GM23338 (cell line): ENCODE results near the gene CLDN3. TPM values are rescaled to one million over a fixed set of nuclear protein-coding genes. Genes with fewer than 3 reads are reported as not detected.

Source experiments
- ATAC-seq: fragments of 200-7000 bp; cut with Tn5 transposase; 3 replicates; pipeline ENCODE4 v1.9.1; 2020
- DNase-seq: peaks from one replicate; pipeline ENCODE4 v3.0.0-alpha.2; 2015; ENCODE audit warnings: low spot score
- H2AFZ ChIP-seq: fragments of 200-600 bp; sonication (generic); 2 replicates; pipeline ENCODE4 v1.8.0; 2016; ENCODE audit warnings: antibody characterized with exemption, mild to moderate bottlenecking, moderate library complexity
- H3F3A ChIP-seq: fragments of 200-600 bp; sonication (generic); replicated peaks from 2 replicates; pipeline ENCODE4 v1.8.0; 2017; ENCODE audit warnings: antibody characterized with exemption, mixed run types, low read depth
- H3K27ac ChIP-seq: fragments of 200-600 bp; sonication (generic); 2 replicates; pipeline ENCODE4 v1.6.1; 2016; ENCODE audit warnings: low read depth
- H3K27me3 ChIP-seq: fragments of 200-600 bp; sonication (generic); 2 replicates; pipeline ENCODE4 v1.8.0; 2016; ENCODE audit warnings: mild to moderate bottlenecking, mixed run types, moderate library complexity; ENCODE audit not compliant: insufficient read depth
- H3K36me3 ChIP-seq: fragments of 200-600 bp; sonication (generic); 2 replicates; pipeline ENCODE4 v1.8.0; 2016; ENCODE audit warnings: mild to moderate bottlenecking; ENCODE audit not compliant: insufficient read depth
- H3K4me1 ChIP-seq: fragments of 200-600 bp; sonication (generic); 2 replicates; pipeline ENCODE4 v1.8.0; 2016; ENCODE audit warnings: mild to moderate bottlenecking, moderate library complexity; ENCODE audit not compliant: insufficient read depth
- H3K4me2 ChIP-seq: fragments of 200-600 bp; sonication (generic); 2 replicates; pipeline ENCODE4 v1.7.1; 2017; ENCODE audit warnings: mixed run types
- H3K4me3 ChIP-seq: fragments of 200-600 bp; sonication (generic); 2 replicates; pipeline ENCODE4 v1.6.1; 2016; ENCODE audit warnings: mixed run types
- H3K79me2 ChIP-seq: fragments of 200-600 bp; sonication (generic); replicated peaks from 2 replicates; pipeline ENCODE4 v1.8.0; 2017; ENCODE audit warnings: mild to moderate bottlenecking; ENCODE audit not compliant: insufficient read depth
- H3K9me2 ChIP-seq: fragments of 200-600 bp; sonication (generic); 2 replicates; pipeline ENCODE4 v1.8.0; 2017; ENCODE audit not compliant: insufficient read depth
- H4K20me1 ChIP-seq: fragments of 200-600 bp; sonication (generic); replicated peaks from 2 replicates; pipeline ENCODE4 v1.8.0; 2017; ENCODE audit warnings: mild to moderate bottlenecking; ENCODE audit not compliant: insufficient read depth
- H3K27ac Mint-ChIP-seq: 2 replicates; pipeline ENCODE4 v1.8.0; 2020; ENCODE audit warnings: inconsistent platforms, mild to moderate bottlenecking, moderate library complexity, mixed read lengths
- H3K27me3 Mint-ChIP-seq: 3 replicates; pipeline ENCODE4 v1.8.0; 2022; ENCODE audit warnings: low read depth, mild to moderate bottlenecking, moderate library complexity, mixed read lengths, inconsistent platforms; ENCODE audit not compliant: insufficient read depth, poor library complexity
- H3K36me3 Mint-ChIP-seq: 3 replicates; pipeline ENCODE4 v1.8.0; 2021; ENCODE audit warnings: low read depth, mild to moderate bottlenecking, inconsistent platforms, moderate library complexity, mixed read lengths
- H3K4me1 Mint-ChIP-seq: 3 replicates; pipeline ENCODE4 v1.8.0; 2020; ENCODE audit warnings: mild to moderate bottlenecking, inconsistent platforms, mixed read lengths
- H3K4me3 Mint-ChIP-seq: 3 replicates; pipeline ENCODE4 v1.8.0; 2021; ENCODE audit warnings: moderate library complexity, mild to moderate bottlenecking, inconsistent platforms, mixed read lengths
- H3K9me3 Mint-ChIP-seq: 3 replicates; pipeline ENCODE4 v1.8.0; 2020; ENCODE audit warnings: moderate library complexity, mild to moderate bottlenecking, inconsistent platforms, mixed read lengths
- CTCF ChIP-seq, 2 experiments: fragments of 200-600 bp in 1 of 2; sonication (generic) in 1 of 2; conservative IDR thresholded peaks; 2 replicates each; pipeline versions ENCODE4 v1.5.1 to v1.6.1; 2016 to 2017; ENCODE audit warnings: antibody characterized with exemption in 2 of 2, low read depth in 2 of 2, mild to moderate bottlenecking in 2 of 2, moderate library complexity in 1 of 2
- ETS1 ChIP-seq: IDR thresholded peaks from 2 replicates; pipeline ENCODE4 v1.6.1; 2016; ENCODE audit warnings: antibody characterized with exemption
- JUNB ChIP-seq: IDR thresholded peaks from one replicate; pipeline ENCODE4 v1.6.1; 2016; ENCODE audit warnings: antibody characterized with exemption; ENCODE audit not compliant: unreplicated experiment
- NANOG ChIP-seq: IDR thresholded peaks from 2 replicates; pipeline ENCODE4 v1.6.1; 2016; ENCODE audit warnings: antibody characterized with exemption, borderline replicate concordance
- POLR2AphosphoS5 ChIP-seq: IDR thresholded peaks from 2 replicates; pipeline ENCODE4 v1.6.1; 2016; ENCODE audit warnings: antibody characterized with exemption, low read depth
- REST ChIP-seq: IDR thresholded peaks from one replicate; pipeline ENCODE4 v1.6.1; 2018; ENCODE audit warnings: antibody characterized with exemption; ENCODE audit not compliant: unreplicated experiment
- STAT1 ChIP-seq: IDR thresholded peaks from one replicate; pipeline ENCODE4 v1.6.1; 2016; ENCODE audit warnings: antibody characterized with exemption; ENCODE audit not compliant: unreplicated experiment
- ZNF462 ChIP-seq: fragments of 250-450 bp; sonication (Bioruptor Pico); IDR thresholded peaks from 2 replicates; pipeline ENCODE4 v1.5.0; 2020; ENCODE audit warnings: mild to moderate bottlenecking, moderate library complexity
- polyA plus RNA-seq: library from polyadenylated mRNA; unstranded; fragments of >200 nt; fragmentation: Nextera tagmentation; extraction: Ambion mirVana; gene quantifications from 2 replicates; pipeline ENCODE4 v1.2.1, GENCODE V29; 2016
- total RNA-seq: library from RNA; depleted of rRNA; stranded (reverse); fragments of >200 nt; shearing (Covaris generic); gene quantifications from 2 replicates; pipeline ENCODE4 v1.2.3, GENCODE V29; 2014

Gene CLDN3
- total and polyA plus RNA-seq, 2 experiments from 2014 or later = 20.1 to 27.7 TPM

- TF ChIP-seq REST = no peak
- no peak for TF ChIP-seq NANOG
Measured at GRCh38 chr7:73740212-73740611, 29.9 kb downstream of the CLDN3 start (continued).

GRCh38 chr7:73739387-73739767 is 30.7 kb downstream of the CLDN3 start:
- Histone ChIP-seq H3K79me2 (no peaks in the 10 kb centered on the region; the same call in 1 of the 2 replicates), H3F3A (peaks cover 8% of the 10 kb centered on the region), H2AFZ (peak overlapping the region; percentile 84), H3K4me1 (peaks cover 31% of the 10 kb centered on the region), H3K27ac (peak overlapping the region; percentile 83), H3K4me2 (peak overlapping the region; percentile 89), H3K9me2 (no peaks in the 10 kb centered on the region), H3K36me3 (0 out of 2 replicates have a peak, but pooled peaks cover 3% of the 10 kb centered on the region), H3K27me3 (peaks cover 35% of the 10 kb centered on the region), H4K20me1 (peaks cover 13% of the 10 kb centered on the region), H3K4me3 (peak overlapping the region; percentile 77)
- H3K27ac Mint-ChIP-seq = peak overlapping the region; percentile 95
- H3K4me1 Mint-ChIP-seq = peaks cover 41% of the 10 kb centered on the region
- ATAC-seq = no peak
- peak overlapping the region; percentile 90 for H3K4me3 Mint-ChIP-seq
- no peak for DNase-seq
- H3K9me3 Mint-ChIP-seq = no peaks in the 10 kb centered on the region
- peaks cover 33% of the 10 kb centered on the region for H3K27me3 Mint-ChIP-seq
- H3K36me3 Mint-ChIP-seq = peaks cover 8% of the 10 kb centered on the region
- no peak for TF ChIP-seq ZNF462 (CRISPR knock-in tag)
- TF ChIP-seq ETS1 = no peak
- TF ChIP-seq STAT1 = no peak
- no peak for TF ChIP-seq REST
- TF ChIP-seq JUNB = no peak
- TF ChIP-seq CTCF (conservative IDR thresholded peaks at IDR 0.05; ENCODE audit: low read depth in 2 of 2) = no peak
- TF ChIP-seq POLR2AphosphoS5 = no peak
- TF ChIP-seq NANOG = no peak
